HEK293 (cell line): ENCODE results near the gene GOPC.

Source experiments
- CTCF ChIA-PET: fragments of 350-600 bp; formaldehyde crosslinking; extraction: SDS; loops from one replicate; lab custom pipeline; 2021; ENCODE audit warnings: antibody characterized with exemption; lab: Yijun Ruan, JAX
- POLR2A ChIA-PET: fragments of 300-600 bp; formaldehyde crosslinking; extraction: SDS; loops from one replicate; lab custom pipeline; 2020; ENCODE audit warnings: antibody characterized with exemption, inconsistent platforms; lab: Yijun Ruan, JAX
- H3K27ac ChIP-seq: fragments of 200-500 bp; sonication (Bioruptor generic); 2 replicates; pipeline ENCODE4 v1.5.1; 2014; ENCODE audit warnings: low read depth, low read length, control low read depth, inconsistent platforms; ENCODE audit errors: extremely low read depth
- H3K36me3 ChIP-seq, 2 experiments: fragments of 200-500 bp in 1 of 2; sonication (Bioruptor generic) in 1 of 2; 1 replicate in 1 of 2; 2 replicates in 1 of 2; pipeline ENCODE4 v1.5.1; 2014 to 2017; ENCODE audit warnings: inconsistent platforms in 2 of 2, low read length in 2 of 2; ENCODE audit not compliant: control insufficient read depth in 2 of 2, insufficient read depth in 1 of 2
- H3K4me1 ChIP-seq: fragments of 200-500 bp; sonication (Bioruptor generic); 2 replicates; pipeline ENCODE4 v1.5.1; 2014; ENCODE audit warnings: mild to moderate bottlenecking, low read length, inconsistent platforms; ENCODE audit not compliant: control insufficient read depth, insufficient read depth
- H3K4me3 ChIP-seq: 2 replicates; pipeline ENCODE4 v1.5.1; 2011; ENCODE audit warnings: low read depth, mild to moderate bottlenecking, control low read depth, low read length, moderate library complexity
- H3K9me3 ChIP-seq: fragments of 200-500 bp; sonication (Bioruptor generic); 2 replicates; pipeline ENCODE4 v1.5.1; 2014; ENCODE audit warnings: low read depth, low read length, inconsistent platforms; ENCODE audit not compliant: control insufficient read depth, insufficient read depth
- MZF1 ChIP-seq: fragments of 450-650 bp; formaldehyde crosslinking; IDR thresholded peaks from 2 replicates; pipeline ENCODE4 v1.5.1; 2017; ENCODE audit warnings: missing biosample characterization, missing genetic modification characterization, borderline replicate concordance
- SP7 ChIP-seq: fragments of 450-650 bp; formaldehyde crosslinking; IDR thresholded peaks from 2 replicates; pipeline ENCODE4 v1.5.1; 2016; ENCODE audit warnings: missing biosample characterization, missing genetic modification characterization
- ZFP69B ChIP-seq: fragments of 450-650 bp; formaldehyde crosslinking; IDR thresholded peaks from 2 replicates; pipeline ENCODE4 v1.5.1; 2016; ENCODE audit warnings: missing biosample characterization, missing genetic modification characterization
- ZNF146 ChIP-seq: fragments of 450-650 bp; formaldehyde crosslinking; IDR thresholded peaks from 2 replicates; pipeline ENCODE4 v1.5.1; 2016; ENCODE audit warnings: missing biosample characterization, missing genetic modification characterization
- ZNF211 ChIP-seq: fragments of 450-650 bp; formaldehyde crosslinking; IDR thresholded peaks from 2 replicates; pipeline ENCODE4 v1.5.1; 2016; ENCODE audit warnings: low read depth, missing biosample characterization, missing genetic modification characterization
- ZNF23 ChIP-seq: fragments of 450-650 bp; formaldehyde crosslinking; IDR thresholded peaks from 2 replicates; pipeline ENCODE4 v1.5.1; 2016; ENCODE audit warnings: missing biosample characterization, missing genetic modification characterization, borderline replicate concordance
- ZNF239 ChIP-seq: fragments of 450-650 bp; formaldehyde crosslinking; IDR thresholded peaks from 2 replicates; pipeline ENCODE4 v1.5.1; 2016; ENCODE audit warnings: missing biosample characterization, missing genetic modification characterization
- ZNF280C ChIP-seq: fragments of 450-650 bp; formaldehyde crosslinking; IDR thresholded peaks from 2 replicates; pipeline ENCODE4 v1.5.1; 2016; ENCODE audit warnings: missing biosample characterization, missing genetic modification characterization
- ZNF366 ChIP-seq: fragments of 450-650 bp; formaldehyde crosslinking; conservative IDR thresholded peaks from 2 replicates; pipeline ENCODE4 v1.5.1; 2016; ENCODE audit warnings: missing biosample characterization, missing genetic modification characterization
- ZNF426 ChIP-seq: fragments of 450-650 bp; formaldehyde crosslinking; IDR thresholded peaks from 2 replicates; pipeline ENCODE4 v1.5.1; 2017; ENCODE audit warnings: missing biosample characterization, missing genetic modification characterization, mild to moderate bottlenecking, inconsistent platforms, moderate library complexity
- ZNF518A ChIP-seq: fragments of 450-650 bp; formaldehyde crosslinking; conservative IDR thresholded peaks from 2 replicates; pipeline ENCODE4 v1.5.1; 2016; ENCODE audit warnings: low read depth, missing biosample characterization, missing genetic modification characterization
- ZNF837 ChIP-seq: fragments of 450-650 bp; formaldehyde crosslinking; IDR thresholded peaks from 2 replicates; pipeline ENCODE4 v1.5.1; 2016; ENCODE audit warnings: missing biosample characterization, missing genetic modification characterization
- ZSCAN30 ChIP-seq: fragments of 450-650 bp; IDR thresholded peaks from 2 replicates; pipeline ENCODE4 v1.5.1; 2018; ENCODE audit warnings: missing biosample characterization, mild to moderate bottlenecking, missing genetic modification characterization, moderate library complexity

The GOPC gene

GRCh38 chr6:117600008-117600743 lies 2.1 kb downstream of the GOPC start:
- no peak for TF ChIP-seq ZNF211 (tag by site-specific recombination)
- no peak for TF ChIP-seq ZNF518A (tag by site-specific recombination)
- no peak for TF ChIP-seq SP7 (tag by site-specific recombination)
- peak; percentile 30; the same call in 1 of the 2 replicates for TF ChIP-seq ZNF366 (tag by site-specific recombination)
- no peak for TF ChIP-seq ZNF837 (tag by site-specific recombination)
- 0 out of 2 replicates have a peak, but pooled peaks have one; percentile 5 for TF ChIP-seq ZSCAN30 (tag by site-specific recombination)
- no peak for TF ChIP-seq ZFP69B (tag by site-specific recombination)
- TF ChIP-seq ZNF426 (tag by site-specific recombination), result no peak
- TF ChIP-seq ZNF23 (tag by site-specific recombination), result no peak
- no peak for TF ChIP-seq ZNF280C (tag by site-specific recombination)
- peak; percentile 68; the same call in 1 of the 2 replicates for TF ChIP-seq MZF1 (tag by site-specific recombination)
- Histone ChIP-seq H3K36me3 (peaks cover 4 to 23% of the 10 kb centered on the region in 2 experiments; a peak in 2 of 3 replicates), H3K9me3 (no peaks in the 10 kb centered on the region), H3K4me3 (peak overlapping the region; percentile 82; the same call in 1 of the 2 replicates), H3K27ac (no peak overlapping the region), H3K4me1 (no peaks in the 10 kb centered on the region)
- ChIA-PET CTCF (interaction anchor here (0.6 to 1.5 kb wide), 2 partner anchors 37 to 122 kb away, joined by 3 to 5 read pairs; no protein-coding TSS in a partner anchor), POLR2A (no interaction called here)

DNA sequence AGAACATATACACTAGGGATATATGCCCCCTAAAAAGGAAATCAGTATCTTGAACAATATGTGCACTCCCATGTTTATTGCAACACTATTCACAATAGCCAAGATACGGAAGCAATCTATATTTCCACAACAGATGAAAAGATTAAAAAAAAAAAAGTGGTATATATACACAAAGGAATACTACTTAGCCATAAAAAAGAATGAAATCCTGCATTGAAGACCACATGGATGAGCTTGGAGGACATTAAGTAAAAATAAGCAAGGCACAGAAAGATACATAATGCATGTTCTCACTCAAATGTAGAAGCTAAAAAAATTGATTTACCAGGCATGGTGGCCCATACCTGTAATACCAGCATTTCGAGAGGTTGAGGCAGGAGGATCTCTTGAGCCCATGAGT lies 4.6 kb downstream of the GOPC start:
- Histone ChIP-seq H3K4me1 (peaks cover 8% of the 10 kb centered on the region; the same call in 1 of the 2 replicates), H3K4me3 (no peak overlapping the region), H3K9me3 (no peaks in the 10 kb centered on the region), H3K36me3 (peaks cover 4 to 23% of the 10 kb centered on the region in 2 experiments; a peak in 2 of 3 replicates), H3K27ac (no peak overlapping the region)
- POLR2A ChIA-PET, result no interaction called here
- CTCF ChIA-PET, result interaction anchor here (0.6 to 1.9 kb wide), 3 partner anchors 17 to 156 kb away, joined by 3 to 8 read pairs (median 3); no protein-coding TSS in a partner anchor
- no peak for TF ChIP-seq ZNF239 (tag by site-specific recombination)
- peak; percentile 74 for TF ChIP-seq ZNF146
